Islet precursor cell (in vitro differentiated cells): ENCODE measurements around the gene PAM16.
A peak's percentile ranks its signal among the peaks of the same experiment; 100 is the strongest.

Experiments used
- DNase-seq: peaks from one replicate; pipeline ENCODE4 v3.0.0-alpha.2; 2018

Gene PAM16

DNA sequence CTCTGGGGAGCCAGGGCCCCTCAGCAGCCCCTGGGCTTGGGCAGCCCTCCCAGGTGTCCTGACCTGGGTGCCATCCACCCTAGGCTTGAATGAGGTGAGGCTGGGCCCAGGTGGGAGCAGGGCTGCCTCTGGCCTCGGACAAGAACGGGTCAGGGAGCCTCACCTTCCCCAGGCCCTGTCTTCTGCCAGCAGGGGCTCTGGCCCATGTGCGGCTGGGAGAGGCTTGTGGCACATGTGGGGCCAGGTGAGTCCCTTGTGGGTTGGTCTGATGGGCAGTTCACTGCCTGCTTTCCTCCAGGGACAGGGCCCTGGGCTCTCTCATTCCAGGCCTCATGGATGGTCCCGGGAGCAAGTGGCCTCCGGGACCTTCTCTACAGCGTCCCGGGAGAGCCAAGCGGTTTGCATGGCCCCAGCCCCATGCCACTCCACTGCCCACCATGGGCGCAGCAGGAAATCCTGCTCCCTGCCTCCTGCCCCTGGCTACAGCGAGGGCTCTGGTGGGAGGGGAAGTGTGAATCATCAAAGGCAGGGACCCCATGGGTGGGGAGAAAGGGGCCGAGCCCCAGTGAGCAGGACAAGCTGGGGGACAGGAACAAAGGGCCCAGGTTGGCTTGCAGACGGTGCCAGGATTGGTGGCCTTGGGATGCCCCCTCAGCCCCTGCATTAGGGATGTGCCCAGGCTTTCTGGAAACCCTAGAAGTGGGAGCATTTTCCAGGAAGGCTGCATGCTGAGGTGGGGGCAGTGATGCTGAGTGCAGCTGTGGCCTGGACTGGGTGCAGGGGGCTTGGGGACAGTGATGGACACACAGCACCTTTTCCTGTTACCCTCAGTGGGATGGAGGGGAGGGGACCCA lies 32.7 kb upstream of the PAM16 start:
- peak; percentile 49 for DNase-seq

DNA sequence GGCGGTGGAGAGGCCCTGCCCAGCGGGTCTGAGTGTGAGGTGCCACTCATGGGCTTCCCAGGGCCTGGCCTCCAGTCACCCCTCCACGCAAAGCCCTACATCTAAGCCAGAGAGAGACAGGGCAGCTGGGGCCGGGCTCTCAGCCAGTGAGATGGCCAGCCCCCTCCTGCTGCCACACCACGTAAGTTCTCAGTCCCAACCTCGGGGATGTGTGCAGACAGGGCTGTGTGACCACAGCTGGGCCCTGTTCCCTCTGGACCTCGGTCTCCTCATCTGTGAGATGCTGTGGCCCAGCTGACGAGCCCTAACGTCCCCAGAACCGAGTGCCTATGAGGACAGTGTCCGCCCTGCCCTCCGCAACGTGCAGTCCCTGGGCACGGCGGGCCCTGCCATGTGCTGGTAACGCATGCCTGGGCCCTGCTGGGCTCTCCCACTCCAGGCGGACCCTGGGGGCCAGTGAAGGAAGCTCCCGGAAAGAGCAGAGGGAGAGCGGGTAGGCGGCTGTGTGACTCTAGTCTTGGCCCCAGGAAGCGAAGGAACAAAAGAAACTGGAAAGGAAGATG lies 31.8 kb upstream of the PAM16 start:
- no peak for DNase-seq

- DNase-seq, result peak; percentile 46
Measured at GRCh38 chr16:4381935-4382794, 31.0 kb upstream of the PAM16 start.

DNA sequence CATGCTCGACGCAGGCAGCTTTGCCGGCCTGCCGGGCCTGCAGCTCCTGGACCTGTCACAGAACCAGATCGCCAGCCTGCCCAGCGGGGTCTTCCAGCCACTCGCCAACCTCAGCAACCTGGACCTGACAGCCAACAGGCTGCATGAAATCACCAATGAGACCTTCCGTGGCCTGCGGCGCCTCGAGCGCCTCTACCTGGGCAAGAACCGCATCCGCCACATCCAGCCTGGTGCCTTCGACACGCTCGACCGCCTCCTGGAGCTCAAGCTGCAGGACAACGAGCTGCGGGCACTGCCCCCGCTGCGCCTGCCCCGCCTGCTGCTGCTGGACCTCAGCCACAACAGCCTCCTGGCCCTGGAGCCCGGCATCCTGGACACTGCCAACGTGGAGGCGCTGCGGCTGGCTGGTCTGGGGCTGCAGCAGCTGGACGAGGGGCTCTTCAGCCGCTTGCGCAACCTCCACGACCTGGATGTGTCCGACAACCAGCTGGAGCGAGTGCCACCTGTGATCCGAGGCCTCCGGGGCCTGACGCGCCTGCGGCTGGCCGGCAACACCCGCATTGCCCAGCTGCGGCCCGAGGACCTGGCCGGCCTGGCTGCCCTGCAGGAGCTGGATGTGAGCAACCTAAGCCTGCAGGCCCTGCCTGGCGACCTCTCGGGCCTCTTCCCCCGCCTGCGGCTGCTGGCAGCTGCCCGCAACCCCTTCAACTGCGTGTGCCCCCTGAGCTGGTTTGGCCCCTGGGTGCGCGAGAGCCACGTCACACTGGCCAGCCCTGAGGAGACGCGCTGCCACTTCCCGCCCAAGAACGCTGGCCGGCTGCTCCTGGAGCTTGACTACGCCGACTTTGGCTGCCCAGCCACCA lies 30.2 kb upstream of the PAM16 start:
- peak; percentile 55 for DNase-seq

GRCh38 chr16:4380119-4381063 lies 29.3 kb upstream of the PAM16 start:
- peak; percentile 48 for DNase-seq

DNA sequence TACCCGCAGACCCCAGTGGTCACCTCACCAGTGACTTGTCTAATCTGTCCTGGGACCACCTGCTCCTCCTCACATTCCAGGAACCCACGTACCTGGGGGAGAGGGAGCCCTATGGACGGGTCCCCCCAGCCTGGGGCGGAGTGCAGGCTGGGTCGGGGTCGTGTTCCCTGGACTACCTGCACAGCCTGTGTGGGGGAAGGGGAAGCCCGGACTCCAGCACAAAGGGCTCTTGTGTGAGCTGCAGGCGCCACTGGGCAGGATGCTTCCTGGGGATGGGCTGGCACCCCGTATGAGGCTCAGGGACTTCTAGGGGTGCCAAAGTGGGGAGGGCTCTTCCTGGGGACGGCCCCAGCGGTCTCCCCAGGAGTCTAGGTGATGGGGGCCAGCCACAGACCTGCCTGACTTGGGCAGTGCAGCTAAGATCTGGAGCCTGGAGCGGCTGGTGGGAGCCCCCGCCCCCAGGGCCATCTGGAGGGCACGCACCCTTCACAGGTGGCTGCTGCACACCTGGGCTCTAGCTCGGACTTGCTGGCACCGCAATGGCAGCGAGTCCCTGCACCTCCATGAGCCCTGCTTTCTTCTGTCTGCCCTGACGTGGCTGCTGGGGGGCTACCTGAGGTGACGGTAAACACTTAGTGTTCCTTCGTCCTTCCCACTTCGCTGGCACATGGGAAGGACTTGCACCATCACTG lies 28.0 kb upstream of the PAM16 start:
- peak; percentile 63 for DNase-seq

- peak; percentile 50 for DNase-seq
Measured at GRCh38 chr16:4378161-4378666, 27.1 kb upstream of the PAM16 start.

GRCh38 chr16:4377573-4378154 lies 26.5 kb upstream of the PAM16 start:
- peak; percentile 71 for DNase-seq

DNA sequence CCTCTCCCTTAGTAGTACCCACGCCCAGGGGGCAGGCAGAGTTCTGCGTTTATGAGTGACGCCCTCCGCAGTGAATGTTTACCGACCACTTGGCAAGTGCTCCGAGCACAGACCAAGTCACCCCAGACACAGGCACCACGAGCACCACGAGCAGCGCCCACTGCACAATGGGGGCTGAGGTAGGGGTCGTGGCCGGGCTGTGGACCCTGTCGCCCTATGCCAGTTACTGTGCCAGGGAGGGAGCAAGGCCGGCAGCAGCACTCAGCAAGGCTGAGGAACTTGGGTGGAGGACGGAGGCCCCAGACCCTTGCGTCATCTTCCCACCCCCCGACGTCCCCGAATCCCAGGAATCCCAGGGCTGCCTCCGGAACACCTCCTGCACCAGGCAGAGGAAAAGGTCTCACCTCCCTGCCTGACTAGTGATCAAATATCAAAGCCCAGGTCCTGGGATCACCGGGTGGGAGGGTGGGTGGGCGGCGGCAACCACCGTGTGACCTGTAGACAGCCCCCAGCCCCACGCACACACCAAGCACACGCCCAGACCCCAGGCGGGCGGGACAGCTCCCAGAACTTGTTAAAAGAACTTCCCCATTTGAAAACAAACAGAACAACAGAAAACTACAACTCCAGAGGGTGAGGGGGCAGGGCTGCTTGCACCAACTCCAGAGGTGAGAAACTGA lies 25.9 kb upstream of the PAM16 start:
- peak; percentile 53 for DNase-seq

- DNase-seq, result peak; percentile 57
Measured at GRCh38 chr16:4376126-4376892, 25.2 kb upstream of the PAM16 start.

GRCh38 chr16:4375717-4376116 lies 24.6 kb upstream of the PAM16 start:
- DNase-seq, result no peak

DNA sequence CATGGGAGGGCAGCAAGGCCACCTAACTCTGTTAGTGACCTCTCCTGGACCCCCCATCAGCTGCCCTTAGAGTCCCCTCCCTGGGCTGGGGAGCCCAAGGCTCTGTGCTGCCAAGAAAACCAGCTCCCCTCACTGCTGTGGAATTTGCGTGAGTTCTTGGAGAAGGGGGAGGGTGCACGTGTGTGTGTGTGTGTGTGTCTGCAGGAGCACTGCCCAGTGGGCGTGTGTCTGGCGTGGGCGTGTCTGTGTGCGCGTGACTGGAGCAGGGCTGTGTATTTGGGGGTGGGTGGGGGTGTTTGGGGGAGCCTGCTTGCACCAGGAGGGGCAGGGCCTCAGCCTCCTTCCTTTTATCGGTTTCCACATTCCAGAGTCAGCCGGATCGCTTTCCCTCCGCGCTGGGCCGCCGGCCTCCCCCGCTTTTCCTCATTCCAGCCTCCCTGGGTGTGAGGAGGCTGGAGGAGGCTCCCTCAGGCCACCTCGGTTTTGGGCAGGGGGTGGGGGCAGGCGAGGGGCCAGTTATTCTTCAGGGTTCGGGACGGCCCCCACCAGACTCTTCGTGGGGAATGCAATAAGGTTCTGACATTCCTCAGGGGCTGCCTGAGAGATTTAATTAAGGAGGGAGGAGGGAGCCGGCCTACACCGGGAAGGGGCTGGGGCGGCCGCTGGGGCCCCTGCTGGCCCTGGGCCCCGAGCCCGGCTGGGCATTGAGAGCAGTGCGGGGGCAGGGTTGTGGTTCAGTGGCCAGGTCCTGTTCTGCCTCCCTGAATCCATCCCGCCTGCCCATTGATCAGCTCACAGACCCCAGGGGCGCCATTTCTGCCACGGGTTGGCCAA lies 23.0 kb upstream of the PAM16 start:
- DNase-seq, result peak; percentile 84

GRCh38 chr16:4373356-4373908 lies 22.3 kb upstream of the PAM16 start:
- no peak for DNase-seq

- no peak for DNase-seq
Measured at GRCh38 chr16:4372578-4373355, 21.6 kb upstream of the PAM16 start.

- no peak for DNase-seq
Measured at GRCh38 chr16:4372001-4372577, 21.0 kb upstream of the PAM16 start.

GRCh38 chr16:4371357-4372000 lies 20.4 kb upstream of the PAM16 start, which contains the start of gene VASN:
VASN (plus strand) TSS chr16:4371848; CDS start chr16:4380878, 9,030 bp downstream.
- peak; percentile 88 for DNase-seq
